ENCODE results near the gene UBE2E3.
A peak's percentile ranks its signal among the peaks of the same experiment; 100 is the strongest.

The UBE2E3 gene

GRCh38 chr2:180991361-180991760 is 11.0 kb downstream of the UBE2E3 start:
- Mint-ChIP-seq H3K4me1 (peaks cover 13% of the 10 kb centered on the region), H3K36me3 (peaks cover 23% of the 10 kb centered on the region), H3K9me3 (no peaks in the 10 kb centered on the region), H3K4me3 (no peak overlapping the region), H3K27ac (no peak overlapping the region)
- DNase-seq (ENCODE audit: low spot score in 2 of 2) = no peak
- no peak for ATAC-seq

GRCh38 chr2:180991820-180992219 is 11.4 kb downstream of the UBE2E3 start:
- H3K4me1 Mint-ChIP-seq = peaks cover 13% of the 10 kb centered on the region
- H3K9me3 Mint-ChIP-seq = no peaks in the 10 kb centered on the region
- DNase-seq (ENCODE audit: low spot score in 2 of 2) (no peak), ATAC-seq (no peak)
- no peak overlapping the region for H3K27ac Mint-ChIP-seq
- H3K4me3 Mint-ChIP-seq = no peak overlapping the region
- peaks cover 22% of the 10 kb centered on the region for H3K36me3 Mint-ChIP-seq

- DNase-seq (ENCODE audit: low spot score in 2 of 2) (no peak), ATAC-seq (no peak)
- Mint-ChIP-seq H3K4me1 (peaks cover 22% of the 10 kb centered on the region), H3K27ac (no peak overlapping the region), H3K36me3 (peaks cover 22% of the 10 kb centered on the region), H3K9me3 (no peaks in the 10 kb centered on the region), H3K4me3 (no peak overlapping the region)
Observed at GRCh38 chr2:180992994-180993393, 12.6 kb downstream of the UBE2E3 start.

GRCh38 chr2:180999274-180999964 is 19.0 kb downstream of the UBE2E3 start:
- Mint-ChIP-seq H3K4me1 (peaks cover 23% of the 10 kb centered on the region), H3K27ac (no peak overlapping the region), H3K9me3 (no peaks in the 10 kb centered on the region), H3K36me3 (no peaks in the 10 kb centered on the region), H3K4me3 (no peak overlapping the region)
- ATAC-seq = no peak
- DNase-seq (ENCODE audit: low spot score in 2 of 2) = no peak

- Mint-ChIP-seq H3K4me3 (no peak overlapping the region), H3K9me3 (no peaks in the 10 kb centered on the region), H3K4me1 (peaks cover 18% of the 10 kb centered on the region), H3K27ac (no peak overlapping the region), H3K36me3 (no peaks in the 10 kb centered on the region)
- no peak for DNase-seq (ENCODE audit: low spot score in 2 of 2)
- ATAC-seq = no peak
Observed at GRCh38 chr2:181004647-181005325, 24.4 kb downstream of the UBE2E3 start.

GRCh38 chr2:181005326-181005655 is 24.9 kb downstream of the UBE2E3 start:
- no peak overlapping the region for H3K4me3 Mint-ChIP-seq
- no peaks in the 10 kb centered on the region for H3K36me3 Mint-ChIP-seq
- peaks cover 22% of the 10 kb centered on the region for H3K4me1 Mint-ChIP-seq
- no peak overlapping the region for H3K27ac Mint-ChIP-seq
- no peaks in the 10 kb centered on the region for H3K9me3 Mint-ChIP-seq
- no peak for ATAC-seq
- DNase-seq (ENCODE audit: low spot score in 2 of 2) = no peak

GRCh38 chr2:181005809-181006208 is 25.4 kb downstream of the UBE2E3 start:
- Mint-ChIP-seq H3K4me1 (peaks cover 22% of the 10 kb centered on the region), H3K9me3 (no peaks in the 10 kb centered on the region), H3K4me3 (no peak overlapping the region), H3K36me3 (no peaks in the 10 kb centered on the region), H3K27ac (no peak overlapping the region)
- ATAC-seq (no peak), DNase-seq (ENCODE audit: low spot score in 2 of 2) (no peak)

GRCh38 chr2:181007086-181007837 is 26.9 kb downstream of the UBE2E3 start:
- H3K36me3 Mint-ChIP-seq = no peaks in the 10 kb centered on the region

GRCh38 chr2:181008407-181008806 is 28.0 kb downstream of the UBE2E3 start:
- peaks cover 17% of the 10 kb centered on the region for H3K4me1 Mint-ChIP-seq

More at GRCh38 chr2:181007086-181007837, 26.9 kb downstream of the UBE2E3 start:
- H3K27ac Mint-ChIP-seq = no peak overlapping the region
- H3K9me3 Mint-ChIP-seq = no peaks in the 10 kb centered on the region
- H3K4me1 Mint-ChIP-seq = peaks cover 14% of the 10 kb centered on the region
- ATAC-seq = no peak
- no peak overlapping the region for H3K4me3 Mint-ChIP-seq
- DNase-seq (ENCODE audit: low spot score in 2 of 2) = no peak

GRCh38 chr2:181021199-181021789 is 40.9 kb downstream of the UBE2E3 start:
- Mint-ChIP-seq H3K4me1 (peaks cover 19% of the 10 kb centered on the region), H3K9me3 (peaks cover 13% of the 10 kb centered on the region), H3K27ac (peak overlapping the region; percentile 77), H3K4me3 (no peak overlapping the region), H3K36me3 (no peaks in the 10 kb centered on the region)
- ATAC-seq (no peak), DNase-seq (ENCODE audit: low spot score in 2 of 2) (no peak)

More at GRCh38 chr2:181008407-181008806, 28.0 kb downstream of the UBE2E3 start:
- DNase-seq (ENCODE audit: low spot score in 2 of 2) (no peak), ATAC-seq (no peak)
- Mint-ChIP-seq H3K36me3 (no peaks in the 10 kb centered on the region), H3K27ac (no peak overlapping the region), H3K9me3 (no peaks in the 10 kb centered on the region), H3K4me3 (no peak overlapping the region)

- DNase-seq (ENCODE audit: low spot score in 2 of 2) = no peak
- peaks cover 12% of the 10 kb centered on the region for H3K4me1 Mint-ChIP-seq
- H3K27ac Mint-ChIP-seq = no peak overlapping the region
- no peak overlapping the region for H3K4me3 Mint-ChIP-seq
- peaks cover 13% of the 10 kb centered on the region for H3K9me3 Mint-ChIP-seq
- ATAC-seq = no peak
- H3K36me3 Mint-ChIP-seq = no peaks in the 10 kb centered on the region
Observed at GRCh38 chr2:181022652-181023051, 42.2 kb downstream of the UBE2E3 start.

- peaks cover 12% of the 10 kb centered on the region for H3K9me3 Mint-ChIP-seq
- H3K27ac Mint-ChIP-seq = no peak overlapping the region
- H3K4me3 Mint-ChIP-seq = no peak overlapping the region
Observed at GRCh38 chr2:181025004-181025403, 44.6 kb downstream of the UBE2E3 start.

GRCh38 chr2:181036445-181036844 is 56.0 kb downstream of the UBE2E3 start:
- Mint-ChIP-seq H3K9me3 (no peaks in the 10 kb centered on the region), H3K27ac (peak overlapping the region; percentile 91), H3K4me3 (peak overlapping the region; percentile 42), H3K36me3 (no peaks in the 10 kb centered on the region), H3K4me1 (peaks cover 33% of the 10 kb centered on the region)
- no peak for DNase-seq (ENCODE audit: low spot score in 2 of 2)
- ATAC-seq = no peak

More at GRCh38 chr2:181025004-181025403, 44.6 kb downstream of the UBE2E3 start:
- no peak for DNase-seq (ENCODE audit: low spot score in 2 of 2)
- H3K36me3 Mint-ChIP-seq = no peaks in the 10 kb centered on the region
- H3K4me1 Mint-ChIP-seq = peaks cover 5% of the 10 kb centered on the region
- no peak for ATAC-seq

GRCh38 chr2:181036848-181037603 is 56.6 kb downstream of the UBE2E3 start:
- ATAC-seq (peak; percentile 91), DNase-seq (ENCODE audit: low spot score in 2 of 2) (no peak)
- H3K4me3 Mint-ChIP-seq = peak overlapping the region; percentile 42
- peaks cover 30% of the 10 kb centered on the region for H3K4me1 Mint-ChIP-seq
- peak overlapping the region; percentile 91 for H3K27ac Mint-ChIP-seq
- H3K36me3 Mint-ChIP-seq = no peaks in the 10 kb centered on the region
- no peaks in the 10 kb centered on the region for H3K9me3 Mint-ChIP-seq

- no peak overlapping the region for H3K4me3 Mint-ChIP-seq
Observed at GRCh38 chr2:181037922-181038321, 57.5 kb downstream of the UBE2E3 start.

More at GRCh38 chr2:181037922-181038321, 57.5 kb downstream of the UBE2E3 start:
- DNase-seq (ENCODE audit: low spot score in 2 of 2) = no peak
- H3K9me3 Mint-ChIP-seq = no peaks in the 10 kb centered on the region
- H3K36me3 Mint-ChIP-seq = no peaks in the 10 kb centered on the region
- ATAC-seq = peak; percentile 78
- H3K27ac Mint-ChIP-seq = peak overlapping the region; percentile 91
- peaks cover 30% of the 10 kb centered on the region for H3K4me1 Mint-ChIP-seq
